H1 (cell line): ENCODE measurements around the gene ZNF484. TPM values are rescaled to one million over a fixed set of nuclear protein-coding genes. Genes with fewer than 3 reads are reported as not detected.

Experiments used
- CHD7 ChIP-seq: fragments of 300-600 bp; sonication (generic); IDR thresholded peaks from 2 replicates; pipeline ENCODE4 v1.7.1; 2012; ENCODE audit warnings: low read length, moderate library complexity, mild to moderate bottlenecking, inconsistent platforms; ENCODE audit not compliant: insufficient replicate concordance
- EP300 ChIP-seq, 2 experiments: IDR thresholded peaks; 1 replicate in 1 of 2; 2 replicates in 1 of 2; pipeline ENCODE4 v1.6.1; 2011 to 2012; ENCODE audit warnings: low read depth in 2 of 2, low read length in 2 of 2, mild to moderate bottlenecking in 2 of 2, borderline replicate concordance in 1 of 2, inconsistent platforms in 1 of 2, moderate library complexity in 1 of 2
- EZH2 ChIP-seq: fragments of 200-600 bp; sonication (generic); IDR thresholded peaks from 2 replicates; pipeline ENCODE4 v1.7.1; 2012; ENCODE audit warnings: low read depth, mild to moderate bottlenecking, moderate library complexity, low read length, inconsistent platforms; ENCODE audit not compliant: severe bottlenecking
- KDM5A ChIP-seq: fragments of 200-600 bp; IDR thresholded peaks from 2 replicates; pipeline ENCODE4 v1.7.1; 2012; ENCODE audit warnings: mild to moderate bottlenecking, low read length, inconsistent platforms, mixed read lengths
- RFX5 ChIP-seq: IDR thresholded peaks from 2 replicates; pipeline ENCODE4 v1.6.1; 2011; ENCODE audit warnings: low read depth, low read length, improper control_type of control experiment, borderline replicate concordance
- RNF2 ChIP-seq: fragments of 200-900, 300-1000 bp; sonication (generic); IDR thresholded peaks from 2 replicates; pipeline ENCODE4 v1.7.1; 2016; ENCODE audit warnings: borderline replicate concordance, low read depth, mild to moderate bottlenecking, antibody characterized with exemption, low read length; ENCODE audit not compliant: poor library complexity, severe bottlenecking; ENCODE audit errors: missing control alignments
- SIX5 ChIP-seq: IDR thresholded peaks from 2 replicates; pipeline ENCODE4 v1.6.1; 2011; ENCODE audit warnings: mild to moderate bottlenecking, low read depth, low read length
- SRF ChIP-seq: IDR thresholded peaks from 2 replicates; pipeline ENCODE4 v1.6.1; 2011; ENCODE audit warnings: mild to moderate bottlenecking, low read depth, low read length, moderate library complexity
- polyA plus RNA-seq, 7 experiments: library from polyadenylated mRNA; depleted of rRNA in 3 of 7; stranded (reverse) in 5 of 7; unstranded in 2 of 7; fragments of >200 nt in 5 of 7; fragments of 200-250 nt in 2 of 7; gene quantifications; 1 replicate in 5 of 7; 2 replicates in 1 of 7; 4 replicates in 1 of 7; pipeline versions ENCODE4 v1.2.1 to v1.2.3, GENCODE V29; 2011 to 2013; ENCODE audit warnings: missing spikeins in 2 of 7, mixed read lengths in 2 of 7
- total RNA-seq: library from RNA; stranded (reverse); fragmentation: NEBNext Ultra II Directional; extraction: Animal tissue kit (Norgen Biotek cat#: 25700); gene quantifications from 2 replicates; pipeline ENCODE4 v1.2.1, GENCODE V29; 2021

Gene ZNF484
- total and polyA plus RNA-seq, 2 of the 8 experiments (the other 6 are each of a cell fraction or from before 2014, with no cell fraction given): 1.3 to 11.5 TPM

DNA sequence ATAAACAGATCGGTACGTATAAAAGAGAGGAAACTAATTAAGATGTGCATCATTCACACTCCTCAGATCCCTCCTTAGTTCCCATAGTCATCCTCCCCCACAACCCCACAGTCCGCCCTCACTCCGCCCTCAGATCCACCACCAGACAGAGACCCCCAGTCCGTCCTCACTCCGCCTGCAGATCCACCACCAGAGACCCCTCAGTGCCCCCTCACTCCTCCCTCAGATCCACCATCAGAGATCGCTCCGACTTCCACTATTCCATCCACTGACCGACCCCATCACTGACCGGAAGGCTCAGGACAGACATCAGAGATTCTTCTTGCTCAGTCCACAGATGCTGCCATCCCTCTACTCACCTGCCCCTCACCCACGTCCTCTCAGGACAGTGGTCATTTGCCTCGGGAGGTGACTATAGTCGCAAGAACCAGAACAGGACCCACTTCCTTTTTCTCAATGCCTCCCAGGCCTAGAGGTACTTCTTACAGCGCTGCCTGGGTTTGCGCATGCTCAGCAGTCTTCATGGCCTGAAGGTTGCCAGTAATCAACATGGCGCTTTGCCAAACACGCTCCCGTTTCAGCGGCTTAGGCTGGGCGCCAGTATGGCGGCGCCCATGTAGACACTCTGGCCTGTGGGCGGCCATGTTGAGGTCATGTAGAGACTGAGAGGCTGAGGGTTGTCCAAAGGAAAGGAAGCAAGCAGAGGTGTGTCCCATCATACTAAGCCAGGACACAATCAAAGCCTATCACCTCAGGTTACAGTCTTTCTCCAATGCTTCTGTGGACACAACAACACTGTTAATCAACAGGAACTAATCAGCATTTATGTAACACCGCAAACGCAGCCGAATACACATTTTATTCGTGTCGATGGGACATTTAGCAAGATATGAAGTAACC, at the start of gene ZNF484 (continued):
- TF ChIP-seq SRF (no peak), RFX5 (no peak), KDM5A (no peak), CHD7 (no peak), SIX5 (peak; percentile 78), EZH2 (no peak), RNF2 (no peak), EP300 (IDR thresholded peaks at IDR 0.05; ENCODE audit: borderline replicate concordance in 1 of 2, low read depth in 2 of 2, low read length in 2 of 2) (no peak)
